IMR-90 (cell line): ENCODE results near the gene PCBP3. TPM values are rescaled to one million over a fixed set of nuclear protein-coding genes. Genes with fewer than 3 reads are reported as not detected.

Source experiments
- ATAC-seq: fragments of 200-7000 bp; cut with Tn5 transposase; 2 replicates; pipeline ENCODE4 v1.9.1; 2020; ENCODE audit warnings: low read depth, mild to moderate bottlenecking, moderate library complexity
- BruUV-seq: library from RNA; stranded (reverse); fragments of 400-500 nt; replicated peaks from 2 replicates; lab custom pipeline; 2021; lab: Mats Ljungman, UMichigan
- CTCF ChIA-PET: fragments of 300-600 bp; formaldehyde crosslinking; extraction: SDS; loops from one replicate; lab custom pipeline; 2021; ENCODE audit warnings: antibody characterized with exemption; lab: Yijun Ruan, JAX
- POLR2A ChIA-PET: fragments of 300-600 bp; sonication (Branson Sonifier 250); formaldehyde crosslinking; loops from one replicate; lab custom pipeline; 2022; ENCODE audit warnings: antibody characterized with exemption; ENCODE audit not compliant: unreplicated experiment; lab: Charles Lee
- DNase-seq: peaks from one replicate; pipeline ENCODE4 v3.0.0; 2013
- H2AFZ ChIP-seq: replicated peaks from 2 replicates; pipeline ENCODE3; 2013; ENCODE audit warnings: low read length, mild to moderate bottlenecking; ENCODE audit not compliant: poor library complexity
- H2AK5ac ChIP-seq: 2 replicates; pipeline ENCODE4 v1.6.1; 2013; ENCODE audit warnings: low read depth, low read length, inconsistent platforms
- H2AK9ac ChIP-seq: replicated peaks from 2 replicates; pipeline ENCODE3; 2013; ENCODE audit warnings: mild to moderate bottlenecking, low read depth, low read length, moderate library complexity; ENCODE audit not compliant: poor library complexity
- H2BK120ac ChIP-seq: 2 replicates; pipeline ENCODE4 v1.6.1; 2013; ENCODE audit warnings: low read depth, low read length, inconsistent platforms
- H2BK15ac ChIP-seq: 3 replicates; pipeline ENCODE4 v1.6.1; 2013; ENCODE audit warnings: low read depth, low read length, inconsistent platforms
- H2BK20ac ChIP-seq: 2 replicates; pipeline ENCODE4 v1.6.1; 2013; ENCODE audit warnings: low read depth, mild to moderate bottlenecking, inconsistent platforms, low read length, moderate library complexity
- H2BK5ac ChIP-seq: 2 replicates; pipeline ENCODE4 v1.6.1; 2013; ENCODE audit warnings: mild to moderate bottlenecking, low read depth, low read length, inconsistent platforms; ENCODE audit not compliant: poor library complexity, severe bottlenecking
- H3K14ac ChIP-seq: replicated peaks from 2 replicates; pipeline ENCODE4 v1.6.1; 2013; ENCODE audit warnings: low read depth, low read length, inconsistent platforms
- H3K18ac ChIP-seq: 2 replicates; pipeline ENCODE4 v1.6.1; 2013; ENCODE audit warnings: low read depth, low read length, control low read depth
- H3K23ac ChIP-seq: 2 replicates; pipeline ENCODE4 v1.6.1; 2013; ENCODE audit warnings: low read depth, low read length, inconsistent platforms
- H3K27ac ChIP-seq: 2 replicates; pipeline ENCODE4 v1.5.1; 2013; ENCODE audit warnings: mild to moderate bottlenecking, control low read depth, low read length; ENCODE audit not compliant: insufficient read depth
- H3K27me3 ChIP-seq: 2 replicates; pipeline ENCODE4 v1.6.1; 2013; ENCODE audit warnings: low read length; ENCODE audit not compliant: control insufficient read depth, insufficient read depth
- H3K36me3 ChIP-seq: 2 replicates; pipeline ENCODE4 v1.6.1; 2013; ENCODE audit warnings: low read length, mixed read lengths; ENCODE audit not compliant: control insufficient read depth, insufficient read depth
- H3K4ac ChIP-seq: 2 replicates; pipeline ENCODE4 v1.6.1; 2013; ENCODE audit warnings: low read depth, low read length, inconsistent platforms
- H3K4me1 ChIP-seq: 2 replicates; pipeline ENCODE4 v1.6.1; 2013; ENCODE audit warnings: low read length, mixed read lengths; ENCODE audit not compliant: control insufficient read depth, insufficient read depth
- H3K4me2 ChIP-seq: 2 replicates; pipeline ENCODE4 v1.6.1; 2013; ENCODE audit warnings: low read depth, mild to moderate bottlenecking, control low read depth, low read length, moderate library complexity
- H3K4me3 ChIP-seq: 2 replicates; pipeline ENCODE4 v1.5.1; 2013; ENCODE audit warnings: low read depth, mild to moderate bottlenecking, control low read depth, low read length, moderate library complexity; ENCODE audit not compliant: insufficient read depth
- H3K56ac ChIP-seq: 2 replicates; pipeline ENCODE4 v1.6.1; 2013; ENCODE audit warnings: low read length, inconsistent platforms; ENCODE audit not compliant: insufficient read depth; ENCODE audit errors: extremely low read depth
- H3K79me1 ChIP-seq, 2 experiments: 2 replicates each; pipeline ENCODE4 v1.6.1; 2013; ENCODE audit warnings: low read length in 2 of 2, inconsistent platforms in 1 of 2, low read depth in 1 of 2
- H3K9ac ChIP-seq: 2 replicates; pipeline ENCODE4 v1.6.1; 2013; ENCODE audit warnings: low read depth, low read length, control low read depth
- H3K9me1 ChIP-seq: 2 replicates; pipeline ENCODE4 v1.6.1; 2013; ENCODE audit warnings: low read length, inconsistent platforms; ENCODE audit not compliant: insufficient read depth
- H3K9me3 ChIP-seq: 2 replicates; pipeline ENCODE4 v1.6.1; 2013; ENCODE audit warnings: low read length; ENCODE audit not compliant: control insufficient read depth, insufficient read depth
- H4K20me1 ChIP-seq: 2 replicates; pipeline ENCODE4 v1.6.1; 2013; ENCODE audit warnings: low read length, inconsistent platforms; ENCODE audit not compliant: insufficient read depth
- H4K5ac ChIP-seq: 2 replicates; pipeline ENCODE4 v1.6.1; 2013; ENCODE audit warnings: mild to moderate bottlenecking, low read depth, low read length, control low read depth
- H4K8ac ChIP-seq, 2 experiments: 2 replicates each; pipeline ENCODE4 v1.6.1; 2013; ENCODE audit warnings: low read depth in 2 of 2, low read length in 2 of 2, control low read depth in 1 of 2, inconsistent platforms in 1 of 2
- H4K91ac ChIP-seq: 2 replicates; pipeline ENCODE4 v1.6.1; 2013; ENCODE audit warnings: low read depth, low read length, inconsistent platforms; ENCODE audit not compliant: insufficient read depth
- CTCF ChIP-seq: conservative IDR thresholded peaks from 2 replicates; pipeline ENCODE4 v1.5.1; 2012; ENCODE audit warnings: mild to moderate bottlenecking, low read depth, low read length, improper control_type of control experiment
- WGBS, 2 experiments: methylation state at CpG; one replicate each; pipeline versions ENCODE4 v1.1.5 to v1.1.7; 2013; ENCODE audit warnings: missing lambda C conversion rate in 2 of 2; ENCODE audit not compliant: insufficient read length in 1 of 2; ENCODE audit errors: extremely low coverage in 2 of 2; 5-methylcytosine and 5-hydroxymethylcytosine counted together
- dilution Hi-C: fragments of 300-500 bp; cut with HindIII; formaldehyde crosslinking; loops from one replicate; pipeline ENCODE4 v1.14.3; 2018; ENCODE audit warnings: low sequenced_read_pairs; ENCODE audit not compliant: unreplicated experiment
- in situ Hi-C: fragments of 300-500 bp; cut with MboI; formaldehyde crosslinking; loops from 3 replicates; pipeline ENCODE4 v1.14.3; 2019; ENCODE audit warnings: low sequenced_read_pairs, inconsistent platforms, mixed read lengths
- intact Hi-C: fragments of 100-400 bp; cut with micrococcal nuclease; formaldehyde crosslinking; loops from 2 replicates; pipeline ENCODE4 v1.10.0; 2022
- polyA plus RNA-seq, 3 experiments: library from polyadenylated mRNA; depleted of rRNA; stranded (reverse); fragments of >200 nt; gene quantifications; 2 replicates each; pipeline ENCODE4 v1.2.3, GENCODE V29; 2012; ENCODE audit warnings: low replicate concordance in 1 of 3
- total RNA-seq: library from RNA; depleted of rRNA; stranded (reverse); fragments of >200 nt; gene quantifications from 2 replicates; pipeline ENCODE4 v1.2.3, GENCODE V29; 2012

Gene PCBP3
- total and polyA plus RNA-seq, 2 of the 4 experiments (the other 2 are of a cell fraction) = 2.9 to 3.9 TPM

GRCh38 chr21:45836694-45837670 is 193.5 kb downstream of the PCBP3 start:
- peaks cover 16% of the 10 kb centered on the region for H3K4me1 ChIP-seq
- 0 out of 2 replicates have a peak overlapping the region, but pooled peaks have one; percentile 73 for H2BK120ac ChIP-seq
- H3K4me2 ChIP-seq = no peak overlapping the region
- H3K4ac ChIP-seq = peak overlapping the region; percentile 75; the same call in 1 of the 2 replicates
- DNase-seq (no peak), ATAC-seq (no peak)
- H3K9ac ChIP-seq = no peak overlapping the region
- no peak overlapping the region for H4K5ac ChIP-seq
- H3K79me1 ChIP-seq = no peaks in the 10 kb centered on the region
- H3K9me3 ChIP-seq = peaks cover 10% of the 10 kb centered on the region
- H3K4me3 ChIP-seq = no peak overlapping the region
- peak overlapping the region; percentile 25 for H2AFZ ChIP-seq
- H3K27me3 ChIP-seq = no peaks in the 10 kb centered on the region
- TF ChIP-seq CTCF = no peak
- H2BK20ac ChIP-seq = peak overlapping the region; percentile 47; the same call in 1 of the 2 replicates
- no peak overlapping the region for H3K27ac ChIP-seq
- dilution Hi-C loops = no loop called here
- no TSS peak for BruUV-seq
- ChIA-PET CTCF (no interaction called here), POLR2A (no interaction called here)
- no peak overlapping the region; the same call in 2 of the 3 replicates for H2BK15ac ChIP-seq
- no peak overlapping the region; a peak in 2 of 4 replicates for H4K8ac ChIP-seq
- no peaks in the 10 kb centered on the region for H3K36me3 ChIP-seq
- in situ Hi-C loops = no loop called here
- H4K20me1 ChIP-seq = no peaks in the 10 kb centered on the region
- no peak overlapping the region for H2AK9ac ChIP-seq
- no peak overlapping the region for H2BK5ac ChIP-seq
- H3K56ac ChIP-seq = no peak overlapping the region
- H2AK5ac ChIP-seq = peak overlapping the region; percentile 36; the same call in 1 of the 2 replicates
- no peak overlapping the region for H3K23ac ChIP-seq
- H4K91ac ChIP-seq = peak overlapping the region; percentile 56; the same call in 1 of the 2 replicates
- H3K18ac ChIP-seq = no peak overlapping the region
- H3K9me1 ChIP-seq = peaks cover 12% of the 10 kb centered on the region
- peak overlapping the region; percentile 7; the same call in 1 of the 2 replicates for H3K14ac ChIP-seq
- intact Hi-C loops = loop anchor here (5.0 kb wide), 1 partner anchor 85 kb away; no protein-coding TSS in a partner anchor
- 89% methylated on average over 8 of the region's 24 CpGs; no CpG with 5 or more reads in 1 of the 2 experiments for WGBS, 2 experiments
